Colonic mucosa (tissue), 4 donors: Measurements from ENCODE around the gene EIF3D. TPM values are rescaled to one million over a fixed set of nuclear protein-coding genes. Genes with fewer than 3 reads are reported as not detected.

Experiments used
- DNase-seq: peaks from one replicate; pipeline ENCODE4 v3.0.0-alpha.2; 2020
- H3K27ac ChIP-seq: fragments of 200-600 bp; one replicate; pipeline ENCODE4 v1.8.0; 2021
- H3K27me3 ChIP-seq: fragments of 200-600 bp; one replicate; pipeline ENCODE4 v1.8.0; 2021
- H3K36me3 ChIP-seq: fragments of 200-600 bp; one replicate; pipeline ENCODE4 v1.8.0; 2021
- H3K4me1 ChIP-seq: fragments of 200-600 bp; one replicate; pipeline ENCODE4 v1.8.0; 2021; ENCODE audit warnings: mild to moderate bottlenecking
- H3K4me3 ChIP-seq: fragments of 200-600 bp; one replicate; pipeline ENCODE4 v1.8.0; 2021
- H3K9ac ChIP-seq, 2 donors: one replicate each; pipeline ENCODE4 v1.7.0; 2013; ENCODE audit warnings: control low read depth in 2 of 2, low read depth in 2 of 2, low read length in 2 of 2
- H3K9me3 ChIP-seq: fragments of 200-600 bp; one replicate; pipeline ENCODE4 v1.8.0; 2021
- intact Hi-C: fragments of 100-400 bp; cut with DNase I; formaldehyde crosslinking; loops from one replicate; pipeline ENCODE4 v1.14.1; 2022
- total RNA-seq, 2 donors: library from RNA; stranded (reverse); fragmentation: NEBNext Ultra II Directional in 1 of 2; extraction: Animal tissue kit (Norgen Biotek cat#: 25700) in 1 of 2; gene quantifications; one replicate each; pipeline ENCODE4 v1.2.1, GENCODE V29; 2021
- TF ChIP-seq, protein P1 (sequence below): fragments of 200-600 bp; IDR thresholded peaks from one replicate; pipeline ENCODE4 v1.8.0; 2022; ENCODE audit warnings: antibody characterized with exemption, mild to moderate bottlenecking
- donor health status: healthy.
- donor health status: DM: no; HTN: no; CAD: no.
- donor health status: DM: no; HTN: no; CAD: no.

EIF3D gene
- total RNA-seq, 2 donors from 2014 or later = 148 to 160 TPM

DNA sequence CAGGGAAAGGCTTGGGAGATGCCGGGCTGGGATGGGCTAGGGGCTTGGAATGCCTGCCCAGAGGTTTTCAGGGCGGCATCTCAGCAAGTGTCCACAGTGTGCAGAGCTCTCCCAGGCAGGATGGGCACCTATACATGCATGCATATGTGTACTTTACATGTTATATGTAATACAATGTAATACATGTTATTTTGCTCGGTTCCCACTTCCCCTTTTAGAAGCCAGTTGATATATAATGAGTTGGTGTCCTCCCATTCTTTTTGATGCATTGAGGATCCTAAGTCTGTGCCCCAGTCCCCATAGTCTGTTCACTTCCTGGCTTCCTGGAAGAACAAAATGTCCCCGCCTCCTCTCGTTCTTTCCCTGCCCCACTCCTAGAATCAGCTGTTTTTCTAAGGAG, 20.1 kb upstream of the EIF3D start:
- Histone ChIP-seq H3K4me1 (no peaks in the 10 kb centered on the region), H3K9me3 (no peaks in the 10 kb centered on the region), H3K4me3 (no peak overlapping the region), H3K27ac (no peak overlapping the region), H3K27me3 (no peaks in the 10 kb centered on the region), H3K9ac (no peak overlapping the region), H3K36me3 (no peaks in the 10 kb centered on the region)
- intact Hi-C loops = loop anchor here (5.0 to 10.0 kb wide), 3 partner anchors 216 to 428 kb away; no protein-coding TSS in a partner anchor
- TF ChIP-seq, protein P1, sequence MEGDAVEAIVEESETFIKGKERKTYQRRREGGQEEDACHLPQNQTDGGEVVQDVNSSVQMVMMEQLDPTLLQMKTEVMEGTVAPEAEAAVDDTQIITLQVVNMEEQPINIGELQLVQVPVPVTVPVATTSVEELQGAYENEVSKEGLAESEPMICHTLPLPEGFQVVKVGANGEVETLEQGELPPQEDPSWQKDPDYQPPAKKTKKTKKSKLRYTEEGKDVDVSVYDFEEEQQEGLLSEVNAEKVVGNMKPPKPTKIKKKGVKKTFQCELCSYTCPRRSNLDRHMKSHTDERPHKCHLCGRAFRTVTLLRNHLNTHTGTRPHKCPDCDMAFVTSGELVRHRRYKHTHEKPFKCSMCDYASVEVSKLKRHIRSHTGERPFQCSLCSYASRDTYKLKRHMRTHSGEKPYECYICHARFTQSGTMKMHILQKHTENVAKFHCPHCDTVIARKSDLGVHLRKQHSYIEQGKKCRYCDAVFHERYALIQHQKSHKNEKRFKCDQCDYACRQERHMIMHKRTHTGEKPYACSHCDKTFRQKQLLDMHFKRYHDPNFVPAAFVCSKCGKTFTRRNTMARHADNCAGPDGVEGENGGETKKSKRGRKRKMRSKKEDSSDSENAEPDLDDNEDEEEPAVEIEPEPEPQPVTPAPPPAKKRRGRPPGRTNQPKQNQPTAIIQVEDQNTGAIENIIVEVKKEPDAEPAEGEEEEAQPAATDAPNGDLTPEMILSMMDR = no peak
- no peak for DNase-seq

DNA sequence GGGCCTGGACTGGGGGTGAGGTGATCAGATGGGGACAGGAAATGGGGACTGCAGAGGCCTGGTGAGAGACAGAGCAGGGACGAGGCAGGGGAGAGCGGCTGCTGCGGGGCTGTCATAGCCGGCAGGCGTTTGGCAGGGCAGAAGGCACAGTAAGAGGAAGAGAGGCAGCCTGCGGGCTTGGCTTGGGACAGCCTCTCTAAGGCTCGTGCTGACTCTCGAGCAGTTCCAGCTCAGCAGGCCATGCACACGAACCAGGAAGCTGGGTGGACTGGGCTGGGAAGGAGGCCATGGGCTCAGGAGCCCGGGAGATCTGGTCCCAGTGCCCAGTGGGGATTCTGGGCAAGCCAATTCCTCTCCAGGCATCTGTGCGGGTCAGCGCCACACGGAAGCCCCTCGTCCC, 19.6 kb upstream of the EIF3D start:
- no peaks in the 10 kb centered on the region for H3K36me3 ChIP-seq
- no peak overlapping the region for H3K9ac ChIP-seq
- DNase-seq = no peak
- TF ChIP-seq, protein P1 = no peak
- intact Hi-C loops = loop anchor here (5.0 to 10.0 kb wide), 3 partner anchors 216 to 429 kb away; no protein-coding TSS in a partner anchor
- H3K4me3 ChIP-seq = no peak overlapping the region
- H3K9me3 ChIP-seq = no peaks in the 10 kb centered on the region
- no peaks in the 10 kb centered on the region for H3K4me1 ChIP-seq
- no peaks in the 10 kb centered on the region for H3K27me3 ChIP-seq
- no peak overlapping the region for H3K27ac ChIP-seq

- no peaks in the 10 kb centered on the region for H3K27me3 ChIP-seq
- no peak overlapping the region for H3K4me3 ChIP-seq
- no peak for DNase-seq
- no peak overlapping the region for H3K27ac ChIP-seq
- intact Hi-C loops = loop anchor here (5.0 to 10.0 kb wide), 3 partner anchors 218 to 430 kb away; no protein-coding TSS in a partner anchor
- H3K36me3 ChIP-seq = no peaks in the 10 kb centered on the region
- H3K9me3 ChIP-seq = no peaks in the 10 kb centered on the region
- TF ChIP-seq, protein P1 = no peak
- H3K4me1 ChIP-seq = no peaks in the 10 kb centered on the region
- H3K9ac ChIP-seq = no peak overlapping the region
Observed at GRCh38 chr22:36546932-36547331, 18.0 kb upstream of the EIF3D start.

- Histone ChIP-seq H3K4me1 (no peaks in the 10 kb centered on the region), H3K4me3 (no peak overlapping the region), H3K9me3 (no peaks in the 10 kb centered on the region), H3K27me3 (no peaks in the 10 kb centered on the region), H3K27ac (no peak overlapping the region), H3K36me3 (no peaks in the 10 kb centered on the region), H3K9ac (no peak overlapping the region)
- TF ChIP-seq, protein P1 = peak; percentile 37
- intact Hi-C loops = loop anchor here (5.0 to 10.0 kb wide), 3 partner anchors 219 to 431 kb away; no protein-coding TSS in a partner anchor
- DNase-seq = no peak
Observed at GRCh38 chr22:36546092-36546804, 17.3 kb upstream of the EIF3D start.

DNA sequence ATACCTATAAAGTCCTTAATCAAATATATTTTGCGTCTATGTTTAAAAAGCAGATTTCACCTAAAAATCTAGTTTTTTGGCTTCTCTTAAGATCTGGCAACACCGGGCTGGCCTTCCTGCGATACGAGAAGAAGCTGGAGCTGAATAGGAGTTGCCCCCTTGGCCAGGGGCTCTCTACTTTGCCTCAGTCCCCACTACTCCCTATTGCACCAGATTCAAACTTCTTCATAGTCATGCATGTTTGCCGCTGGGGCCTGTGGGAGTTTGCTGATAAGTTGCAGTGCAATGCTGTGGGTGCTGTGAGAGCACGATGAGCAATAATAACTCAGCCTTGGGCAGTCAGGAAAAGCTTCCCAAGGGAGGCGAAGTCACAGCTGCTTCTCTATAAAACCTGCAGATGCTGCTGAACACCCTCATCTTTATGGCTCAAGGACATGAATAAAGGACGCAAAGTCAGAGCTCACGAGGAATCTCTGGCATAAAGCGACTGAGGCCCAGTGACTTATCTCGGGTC, 15.2 kb upstream of the EIF3D start:
- Histone ChIP-seq H3K9me3 (no peaks in the 10 kb centered on the region), H3K9ac (no peak overlapping the region), H3K27me3 (no peaks in the 10 kb centered on the region), H3K4me1 (no peaks in the 10 kb centered on the region), H3K27ac (no peak overlapping the region), H3K36me3 (no peaks in the 10 kb centered on the region), H3K4me3 (no peak overlapping the region)
- intact Hi-C loops = loop anchor here (10.0 kb wide), 1 partner anchor 221 kb away; no protein-coding TSS in a partner anchor
- TF ChIP-seq, protein P1 = no peak
- no peak for DNase-seq
